HG03439 (cell line): ENCODE measurements around the gene C15orf62.

Experiments
- ATAC-seq: cut with Tn5 transposase; IDR thresholded peaks from one replicate; pipeline ENCODE4 v1.9.1; 2021; ENCODE audit warnings: mild to moderate bottlenecking, moderate library complexity; ENCODE audit not compliant: unreplicated experiment

C15orf62 gene

DNA sequence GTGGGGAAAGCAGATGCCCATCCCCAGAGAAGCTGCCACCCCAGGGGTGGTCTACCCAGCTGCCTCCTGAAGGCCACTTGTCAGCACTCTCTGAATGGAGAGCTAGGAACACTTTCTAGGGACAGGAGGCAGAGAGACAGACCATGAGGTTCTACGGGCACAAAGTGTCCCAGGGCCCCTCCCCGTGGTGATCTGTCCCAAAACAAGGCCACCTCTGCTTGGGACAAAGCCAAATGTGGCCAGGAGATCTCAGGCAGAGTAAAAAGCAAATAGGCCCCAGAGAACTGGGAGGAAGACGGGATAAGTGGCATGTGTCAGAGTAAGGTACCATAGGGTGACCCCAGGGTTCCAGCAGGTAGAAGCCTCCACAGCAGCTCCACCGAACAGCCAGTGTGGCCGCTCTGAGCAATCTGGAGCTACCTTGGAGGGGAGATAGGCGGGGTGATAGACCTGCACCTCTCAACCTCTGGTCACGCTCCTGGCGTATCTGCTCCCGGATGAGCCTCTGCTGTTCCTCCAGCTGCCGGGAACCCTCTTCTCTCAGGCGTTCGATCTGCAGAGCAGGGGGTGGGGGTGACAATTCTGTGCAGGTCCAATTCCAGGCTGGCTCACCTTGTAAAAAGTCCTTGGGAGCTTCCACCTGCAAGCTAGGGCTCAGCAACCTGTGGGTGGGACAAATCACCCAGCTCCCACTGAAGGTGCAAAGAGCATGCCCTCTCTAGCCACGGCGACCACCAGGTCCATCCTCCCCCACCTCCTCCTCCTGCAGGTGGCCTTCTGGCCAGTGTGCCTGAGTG, 6.2 kb downstream of the C15orf62 start:
- ATAC-seq = no peak

DNA sequence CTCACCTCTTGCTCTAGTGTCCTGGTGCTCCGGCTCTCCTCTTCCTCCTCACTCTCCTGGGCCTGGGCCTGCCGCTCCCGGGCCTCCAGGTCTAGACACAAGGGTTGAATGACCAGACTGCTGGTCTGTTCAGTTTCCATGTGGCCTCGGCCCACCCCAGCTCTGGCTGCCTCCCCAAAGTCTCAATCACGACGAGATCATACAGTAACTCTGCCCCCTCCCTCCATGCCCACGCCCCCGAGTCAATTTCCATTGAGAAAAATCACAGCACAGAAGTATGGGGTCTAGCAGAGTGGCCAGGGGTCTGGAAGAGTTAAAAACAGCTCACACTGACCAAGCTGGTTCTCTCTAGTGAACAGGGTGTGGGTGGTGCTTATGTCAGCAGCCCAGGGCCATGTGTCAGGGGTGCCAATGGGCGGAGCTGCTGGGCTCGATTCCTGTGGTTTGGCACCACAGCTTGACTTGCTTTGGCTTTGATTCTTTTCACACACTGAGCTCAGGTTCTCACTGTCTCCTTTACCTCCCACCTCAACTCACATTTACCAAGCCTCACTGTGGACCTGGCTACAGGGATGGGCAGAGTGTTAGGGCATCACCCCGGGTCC, 6.9 kb downstream of the C15orf62 start:
- ATAC-seq = no peak

DNA sequence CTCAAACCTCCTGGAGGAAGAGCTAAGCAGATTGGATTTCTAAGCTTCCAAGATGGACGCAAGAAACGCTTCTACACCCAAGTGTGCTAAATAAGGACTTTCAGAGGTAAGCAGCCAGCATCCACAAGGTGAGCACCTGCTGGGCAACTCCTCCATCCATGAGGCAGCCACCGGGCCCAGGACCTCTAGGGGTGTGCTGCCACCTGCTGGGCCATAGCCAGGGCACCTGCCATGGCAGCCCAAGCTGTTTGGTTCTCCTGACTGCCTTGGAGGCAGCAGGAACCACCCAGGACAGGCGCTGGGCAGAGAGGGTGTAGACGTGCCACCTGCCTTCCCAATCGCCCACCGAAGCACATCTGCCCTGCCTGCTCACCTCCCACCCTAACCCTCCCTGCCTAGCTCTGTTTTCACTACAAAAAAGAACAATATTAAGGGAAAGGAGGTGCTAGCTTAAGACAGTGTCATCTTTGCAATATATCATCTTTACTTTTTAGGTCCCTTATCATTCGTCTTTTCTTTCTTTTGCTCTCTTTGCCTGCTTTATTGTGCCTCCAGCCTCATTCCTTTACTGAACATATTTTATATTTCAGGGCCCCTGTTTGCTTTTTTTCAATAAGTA, 12.9 kb downstream of the C15orf62 start:
- ATAC-seq = peak; percentile 84

DNA sequence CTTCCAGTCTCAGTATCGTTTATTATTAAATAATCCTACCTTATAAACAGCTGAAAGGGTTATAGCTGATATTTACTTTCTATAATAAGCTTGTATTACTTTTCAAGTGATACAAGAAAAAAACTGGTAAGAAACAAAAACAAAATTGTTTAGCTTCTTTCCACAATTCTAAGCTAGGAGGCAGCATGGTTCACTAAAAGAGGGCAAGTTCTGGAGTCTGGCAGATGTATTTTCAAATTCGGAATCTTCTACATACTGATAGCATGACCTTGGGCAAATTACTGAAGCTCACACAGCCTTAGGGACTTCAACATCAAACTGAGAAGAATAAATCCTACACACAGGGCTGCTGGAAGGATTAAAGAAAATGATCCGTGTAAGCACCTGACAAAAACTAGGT, 15.4 kb downstream of the C15orf62 start:
- no peak for ATAC-seq

DNA sequence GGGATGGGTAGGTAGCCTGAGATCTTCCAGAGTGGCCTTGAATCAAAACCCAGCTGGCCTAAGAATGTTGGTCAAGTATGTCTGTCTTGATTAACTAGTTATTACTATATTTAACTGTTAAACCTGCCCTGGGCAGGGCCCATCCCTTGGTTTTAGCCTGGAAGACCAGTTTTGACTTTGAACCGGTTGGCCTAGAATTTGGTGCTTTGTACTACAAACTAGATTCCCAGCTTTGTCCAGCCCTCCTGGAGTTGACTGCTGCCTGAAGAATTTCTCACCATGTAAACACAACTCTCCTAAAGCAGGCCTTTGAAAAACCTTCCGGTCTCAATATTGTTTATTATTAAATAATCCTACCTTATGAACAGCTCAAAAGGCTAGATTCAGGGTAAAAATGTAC, 16.0 kb downstream of the C15orf62 start:
- ATAC-seq = no peak

DNA sequence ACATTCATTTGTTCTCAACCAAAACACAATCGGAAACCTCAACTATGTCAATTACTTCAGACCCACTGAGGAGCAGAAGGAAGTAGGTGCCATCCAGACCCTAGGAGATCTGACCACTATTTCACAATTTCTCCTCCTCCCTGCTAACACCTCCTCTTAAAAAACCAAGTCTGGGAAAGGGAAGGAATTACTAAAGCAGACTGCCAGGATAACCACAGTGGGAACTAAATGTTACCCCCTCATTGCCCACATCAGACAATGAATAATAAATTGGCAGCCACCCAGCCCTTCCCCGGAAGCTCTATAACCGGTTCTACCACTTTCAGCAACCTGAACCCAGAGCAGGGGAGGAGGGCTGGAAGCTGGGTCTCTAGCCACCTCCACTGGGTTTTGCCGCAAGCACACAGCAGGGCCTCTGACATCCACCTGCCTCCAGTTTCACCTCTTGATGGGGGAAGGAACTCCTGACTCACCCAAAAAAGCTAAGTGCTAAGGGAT, 17.6 kb downstream of the C15orf62 start:
- ATAC-seq = no peak

DNA sequence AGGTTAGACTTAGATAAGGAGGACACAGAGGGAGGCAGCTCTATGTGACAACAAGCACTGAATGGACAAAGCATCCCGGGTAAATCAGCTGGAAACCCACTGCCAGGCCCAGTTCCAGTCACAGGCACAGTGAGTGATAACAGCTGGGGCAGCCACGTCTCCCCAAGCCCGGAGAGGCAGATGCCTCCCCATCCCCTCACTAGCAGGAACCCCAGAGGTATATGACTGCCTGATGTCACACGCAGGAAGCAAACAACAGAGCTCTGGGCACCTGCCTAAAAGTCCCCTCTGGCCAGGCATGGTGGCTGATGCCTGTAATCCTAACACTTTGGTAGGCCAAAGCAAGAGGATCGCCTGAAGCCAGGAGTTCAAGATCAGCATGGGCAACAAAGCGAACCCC, 18.2 kb downstream of the C15orf62 start:
- no peak for ATAC-seq

DNA sequence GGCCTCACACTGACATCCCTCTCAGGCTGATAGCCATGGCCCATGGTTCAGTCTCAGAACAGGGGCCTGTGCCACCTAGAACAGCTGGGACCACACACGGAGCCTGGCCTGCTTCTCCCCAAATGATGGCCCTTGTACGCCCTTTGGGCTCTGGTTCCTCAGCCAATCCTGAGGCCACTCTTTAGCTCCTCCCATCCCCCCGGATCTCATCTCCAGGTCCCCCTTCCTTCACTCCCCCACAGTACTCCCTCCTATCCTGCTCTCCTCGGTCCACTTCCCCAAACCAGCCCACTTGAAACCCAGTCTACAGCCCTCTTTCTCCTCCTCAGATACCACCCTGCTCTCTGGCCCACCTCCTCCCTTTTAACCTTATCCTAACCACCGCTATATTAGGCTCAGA, 19.3 kb downstream of the C15orf62 start:
- no peak for ATAC-seq

DNA sequence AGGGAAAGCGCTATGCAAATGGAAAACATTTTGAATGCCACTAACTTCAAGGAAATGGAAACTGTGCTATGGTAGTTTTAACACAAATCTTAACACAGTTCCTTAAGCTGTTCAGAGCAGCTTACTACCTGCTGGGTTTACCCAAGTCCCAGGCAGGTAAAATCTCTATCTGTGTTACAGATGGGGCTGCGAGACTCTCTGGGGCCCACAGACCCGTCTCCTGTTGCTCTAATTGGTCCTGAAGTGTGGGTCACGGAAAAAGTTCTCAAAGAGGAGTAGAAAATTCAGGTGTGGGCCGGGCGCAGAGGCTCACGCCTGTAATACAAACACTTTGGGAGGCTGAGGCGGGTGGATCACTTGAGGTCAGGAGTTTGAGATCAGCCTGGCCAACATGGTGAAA, 20.2 kb downstream of the C15orf62 start:
- ATAC-seq = no peak

DNA sequence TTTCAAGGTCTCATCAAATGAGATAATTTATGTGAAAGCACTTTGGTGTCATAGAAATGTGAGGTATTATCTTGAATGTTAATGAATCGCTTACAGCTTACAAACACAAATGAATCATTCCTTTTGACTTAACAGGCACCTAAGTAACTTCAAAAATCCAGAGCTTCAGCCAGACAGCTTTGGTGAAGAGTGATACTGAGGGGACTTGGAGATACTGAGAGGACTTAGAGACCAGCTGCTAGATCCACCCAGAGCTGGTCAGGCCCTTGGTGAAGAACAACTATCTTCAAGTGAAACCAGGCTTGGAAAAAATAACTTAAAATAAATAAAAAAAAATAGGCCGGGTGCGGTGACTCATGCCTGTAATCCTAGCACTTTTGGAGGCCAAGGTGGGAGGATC, 20.9 kb downstream of the C15orf62 start:
- no peak for ATAC-seq

DNA sequence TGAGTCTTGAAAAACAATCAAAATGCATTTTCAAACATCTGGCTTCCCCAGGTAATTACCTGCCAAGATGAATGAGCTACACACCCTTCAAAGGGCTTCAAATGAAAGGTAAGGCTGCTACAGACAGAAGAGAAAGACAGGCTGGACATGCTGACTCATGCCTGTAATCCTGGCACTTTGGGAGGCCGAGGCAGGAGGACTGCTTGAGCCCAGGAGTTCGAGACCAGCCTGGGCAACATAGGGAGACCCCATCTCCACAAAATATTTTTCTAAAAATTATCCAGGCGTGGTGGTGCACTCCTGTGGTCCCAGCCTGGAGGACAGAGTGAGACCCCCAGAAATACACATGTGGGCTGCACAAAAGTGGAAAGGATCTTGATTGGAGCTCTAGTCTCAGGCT, 22.6 kb downstream of the C15orf62 start:
- ATAC-seq = no peak

DNA sequence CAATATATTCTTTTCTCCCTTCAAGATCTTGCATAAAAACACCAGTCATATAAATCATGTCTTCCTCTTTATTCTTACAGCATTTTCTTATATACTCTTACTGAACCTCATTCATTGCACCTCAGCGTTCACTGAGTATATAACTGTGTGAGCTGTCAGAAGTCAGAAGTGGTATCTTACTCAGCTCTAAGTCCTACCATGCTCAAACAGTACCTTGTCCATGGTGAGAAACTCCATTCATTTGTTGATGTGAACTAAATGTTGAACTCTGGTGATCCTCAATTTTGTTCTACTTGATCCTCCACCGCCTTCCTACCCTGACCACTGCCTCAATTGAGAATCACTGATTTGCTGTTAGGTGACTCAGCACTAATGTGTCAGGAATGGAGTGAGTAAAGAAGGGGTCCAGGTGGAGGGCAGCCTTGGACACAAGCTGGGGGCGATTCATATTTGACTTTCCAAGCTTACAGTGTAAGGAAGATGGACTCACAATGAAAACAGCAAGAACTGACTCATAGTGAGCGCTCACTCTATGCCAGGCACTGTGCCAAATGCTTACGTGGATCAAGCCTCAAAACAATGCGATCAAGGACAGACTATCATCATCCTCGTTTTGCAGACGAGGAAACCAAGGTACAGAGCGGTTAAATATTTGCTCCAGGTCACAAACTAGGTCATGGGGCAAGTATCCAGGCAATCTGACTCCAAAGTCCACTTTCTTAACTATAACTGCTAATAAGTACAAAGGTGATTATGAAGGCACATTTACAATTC, 23.6 kb downstream of the C15orf62 start:
- ATAC-seq = no peak

DNA sequence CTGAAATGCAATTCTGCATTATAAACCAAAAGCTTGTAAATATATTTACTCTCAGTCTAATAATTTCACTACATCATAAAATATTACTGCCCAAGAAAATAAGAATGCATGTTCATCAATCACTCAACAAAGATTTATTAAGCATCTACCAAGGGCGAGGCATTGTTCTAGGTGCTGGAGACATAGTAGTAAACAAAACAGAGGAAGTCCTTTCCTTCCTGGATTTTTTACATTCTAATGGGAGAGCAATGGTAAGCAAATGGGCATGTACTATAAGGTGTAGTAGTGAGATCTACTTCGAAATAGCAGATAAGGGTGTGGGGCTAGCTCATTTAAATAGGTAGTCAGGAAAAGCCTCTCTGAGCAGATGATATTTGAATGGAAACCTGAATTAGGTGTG, 26.3 kb downstream of the C15orf62 start:
- no peak for ATAC-seq

DNA sequence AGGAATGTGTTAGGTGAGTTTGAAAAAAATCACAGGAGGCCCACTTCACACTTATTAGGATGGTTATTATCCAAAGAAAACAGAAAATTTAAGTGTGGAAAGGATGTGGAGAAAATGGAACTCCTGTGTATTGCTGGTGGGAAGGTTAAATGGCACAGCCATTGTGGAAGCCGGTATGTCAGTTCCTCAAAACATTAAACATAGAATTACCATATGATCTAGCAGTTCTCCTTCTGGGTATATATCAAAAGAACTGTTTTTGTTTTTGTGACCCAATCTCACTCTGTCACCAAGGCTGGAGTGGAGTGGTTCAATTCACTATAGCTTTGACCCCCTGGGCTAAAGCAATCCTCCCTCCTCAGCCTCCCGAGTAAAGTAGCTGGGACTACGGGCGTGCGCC, 26.7 kb downstream of the C15orf62 start:
- no peak for ATAC-seq

DNA sequence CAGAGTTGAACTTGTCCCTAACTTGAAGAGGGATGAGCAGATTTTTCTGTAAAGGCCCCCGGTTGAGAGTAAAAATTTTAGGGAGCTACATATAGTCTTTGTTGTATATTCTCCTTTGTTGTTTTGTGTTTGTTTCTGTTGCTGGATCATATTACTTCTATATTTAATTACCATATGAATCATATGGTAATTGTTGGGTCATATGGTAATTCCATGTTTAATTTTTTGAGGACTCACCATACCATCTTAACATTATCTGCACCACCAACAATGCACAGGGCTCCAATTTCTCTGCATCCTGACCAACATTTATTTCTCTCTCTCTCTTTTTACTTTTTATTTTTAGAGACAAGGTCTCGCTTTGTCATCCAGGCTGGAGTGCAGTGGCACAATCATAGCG, 29.7 kb downstream of the C15orf62 start:
- ATAC-seq = no peak

DNA sequence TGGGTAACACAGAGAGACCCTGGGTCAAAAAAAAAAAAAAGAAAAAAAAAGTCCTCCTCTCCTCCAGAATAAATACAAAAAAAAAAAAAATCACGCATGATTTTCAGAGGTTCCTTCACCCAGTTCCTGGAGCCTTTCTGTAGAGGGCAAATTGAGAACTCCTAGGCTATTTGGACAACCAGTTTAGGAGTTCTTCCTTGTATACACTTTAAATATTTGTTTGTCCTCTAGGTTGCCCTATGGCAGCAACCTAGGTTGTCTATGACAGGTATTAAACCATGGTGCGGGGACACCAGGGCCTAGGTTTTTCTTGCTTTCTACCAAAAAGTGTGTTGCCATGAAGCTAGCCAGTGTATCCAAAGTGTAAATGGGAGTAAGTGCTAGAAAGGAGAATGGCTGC, 33.3 kb downstream of the C15orf62 start:
- ATAC-seq = no peak

DNA sequence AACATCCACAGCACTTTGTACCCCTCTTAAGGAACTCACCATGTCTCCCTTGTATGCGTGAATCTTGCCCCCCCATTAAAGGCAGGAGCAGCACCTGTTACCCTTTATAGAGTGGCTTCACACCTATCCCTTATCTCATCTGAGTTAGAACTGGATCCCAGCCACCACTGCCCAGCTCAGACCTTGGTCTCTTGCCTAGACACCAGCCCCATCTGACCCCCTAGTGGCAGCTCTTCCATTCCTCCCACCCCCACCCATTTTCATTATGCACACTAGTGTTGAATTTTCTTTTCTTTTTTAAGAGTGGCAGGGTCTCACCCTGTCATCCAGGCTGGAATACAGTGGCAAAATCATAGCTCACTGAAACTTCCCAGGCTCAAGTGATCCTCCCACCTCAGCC, 33.9 kb downstream of the C15orf62 start:
- ATAC-seq = no peak

DNA sequence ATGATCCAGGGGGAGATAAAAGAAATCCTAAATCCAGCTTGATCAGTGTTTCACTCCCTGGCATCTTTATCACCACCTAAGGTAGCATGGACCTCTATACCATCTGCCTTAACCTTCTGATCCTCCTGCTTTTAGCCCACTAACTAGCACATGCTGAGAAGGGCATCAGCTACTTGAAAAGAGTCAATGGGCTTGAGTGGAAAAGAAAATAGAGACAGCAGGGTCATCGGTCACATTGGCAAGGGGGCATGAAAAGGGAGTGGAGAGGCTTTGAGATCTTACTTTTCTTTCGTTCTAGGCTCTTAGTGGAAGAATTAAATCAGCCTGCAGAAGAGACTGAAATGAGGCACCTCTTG, 36.9 kb downstream of the C15orf62 start:
- no peak for ATAC-seq

DNA sequence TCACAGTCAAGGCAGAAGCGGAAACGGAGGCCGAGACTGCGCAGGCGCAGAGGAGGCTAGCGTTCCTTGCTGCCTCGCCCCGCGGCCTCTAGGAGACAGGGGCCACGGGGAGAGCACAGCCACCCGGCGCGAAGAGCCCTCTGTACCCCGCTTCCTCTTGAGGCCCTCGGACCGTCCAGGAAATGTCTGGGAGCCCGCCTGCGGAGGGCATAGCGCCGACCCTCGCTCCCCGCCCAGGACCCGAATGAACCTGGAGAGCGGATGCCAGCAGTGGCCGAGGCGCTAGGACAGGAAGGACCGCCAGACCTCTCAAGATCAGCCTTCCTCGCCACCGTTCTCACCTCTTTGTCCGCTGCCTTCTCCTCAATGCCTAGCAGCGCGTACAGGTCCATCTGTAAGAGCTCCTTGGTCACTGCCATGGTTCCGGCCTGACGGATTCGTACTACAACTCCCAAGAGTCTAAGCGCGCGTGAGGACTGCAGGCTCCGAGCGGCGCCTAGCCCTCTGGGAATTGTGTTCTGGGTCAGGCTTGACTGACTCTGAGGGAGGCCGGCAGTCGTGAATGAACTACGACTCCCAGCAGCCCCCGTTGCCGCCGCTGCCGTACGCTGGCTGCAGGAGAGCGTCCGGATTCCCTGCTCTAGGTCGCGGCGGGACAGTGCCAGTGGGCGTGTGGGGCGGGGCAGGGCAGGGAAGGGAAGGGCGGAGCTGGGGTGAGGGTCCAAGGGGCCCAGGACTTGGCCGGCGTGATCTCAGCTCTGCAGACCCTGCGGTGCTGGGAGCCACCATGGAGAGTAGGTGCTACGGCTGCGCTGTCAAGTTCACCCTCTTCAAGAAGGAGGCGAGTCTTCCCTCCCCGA, 37.5 kb downstream of the C15orf62 start, which contains the start of the genes DNAJC17 and ZFYVE19:
Gene DNAJC17 (minus strand): TSS at position 446 of the 860 bp plus-strand sequence. CDS start 27 bp downstream, at position 419.
Gene ZFYVE19 (plus strand): TSS at position 62 of the 860 bp plus-strand sequence. CDS start 501 bp downstream, at position 563.
- peak; percentile 93 for ATAC-seq

DNA sequence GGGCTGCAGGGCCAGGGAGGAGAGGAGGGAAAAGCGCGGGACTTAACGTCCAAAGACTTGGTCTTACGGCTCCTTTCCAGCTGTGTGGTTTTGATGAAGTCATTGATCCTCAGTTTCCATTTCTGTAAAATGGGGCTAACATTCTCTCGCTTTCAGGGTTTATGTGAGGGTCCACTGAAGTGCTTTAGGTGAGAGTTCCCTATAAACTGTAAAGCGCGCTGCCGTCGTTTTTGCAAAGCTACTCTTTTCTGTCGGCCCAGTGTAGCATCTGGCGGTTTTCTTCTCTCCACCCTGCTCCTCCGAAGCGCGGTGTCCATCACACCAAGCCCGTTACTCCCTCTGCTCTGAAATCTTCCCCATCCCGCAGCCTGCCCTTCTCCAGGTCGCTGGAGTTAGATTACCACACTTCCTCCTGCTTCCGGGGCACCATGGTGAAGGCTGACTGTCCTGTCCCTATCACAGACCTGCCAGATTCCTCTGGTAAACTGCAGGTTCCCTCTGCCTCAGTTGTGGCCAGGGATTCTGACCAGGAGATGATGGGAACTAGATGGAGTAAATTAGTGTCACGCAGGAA, 38.2 kb downstream of the C15orf62 start:
- no peak for ATAC-seq
